Measurements from ENCODE around the gene ENPP6.

The ENPP6 gene

GRCh38 chr4:184136525-184136924, 81.1 kb downstream of the ENPP6 start:
- Histone ChIP-seq H3K4me3 (ENCODE audit: low read length) (no peak overlapping the region), H3K36me3 (replicated peaks; ENCODE audit: low read depth, low read length) (no peaks in the 10 kb centered on the region), H3K79me2 (ENCODE audit: low read length) (no peaks in the 10 kb centered on the region), H3K27me3 (ENCODE audit: low read depth, low read length) (no peaks in the 10 kb centered on the region), H3K4me2 (ENCODE audit: low read length) (no peak overlapping the region), H3K4me1 (ENCODE audit: low read length) (no peaks in the 10 kb centered on the region), H2AFZ (ENCODE audit: low read depth, low read length) (no peak overlapping the region), H3K9ac (ENCODE audit: low read length) (no peak overlapping the region), H4K20me1 (ENCODE audit: insufficient read depth, low read length) (no peaks in the 10 kb centered on the region), H3K9me3 (ENCODE audit: insufficient read depth, low read length) (no peaks in the 10 kb centered on the region), H3K27ac (ENCODE audit: low read length) (no peak overlapping the region)
- TF ChIP-seq CTCF (IDR thresholded peaks at IDR 0.05; ENCODE audit: low read depth, low read length) (no peak), EZH2phosphoT487 (IDR thresholded peaks at IDR 0.05; ENCODE audit: low read depth) (no peak)

DNA sequence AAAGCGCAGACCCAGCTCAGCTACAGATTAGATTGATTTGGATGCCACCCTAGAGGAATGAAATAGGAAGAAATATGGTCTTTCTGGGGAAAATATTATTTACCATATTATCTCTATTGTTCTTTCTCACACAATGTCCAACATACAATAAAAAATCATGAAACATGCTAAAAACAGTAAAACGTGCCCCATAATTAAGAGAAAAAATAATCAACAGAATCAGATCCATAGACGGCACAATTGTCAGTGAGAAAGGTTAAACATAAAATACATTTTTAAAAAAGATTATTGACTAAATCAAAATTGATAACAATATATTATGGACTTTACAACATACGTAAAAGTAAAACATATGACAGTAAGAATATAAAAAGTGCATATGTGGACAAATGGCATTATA, 90.9 kb downstream of the ENPP6 start:
- H3K27ac ChIP-seq (ENCODE audit: low read length) = no peak overlapping the region
- H4K20me1 ChIP-seq (ENCODE audit: insufficient read depth, low read length) = no peaks in the 10 kb centered on the region
- no peak overlapping the region for H3K9ac ChIP-seq (ENCODE audit: low read length)
- H3K4me1 ChIP-seq (ENCODE audit: low read length) = no peaks in the 10 kb centered on the region
- no peak overlapping the region for H3K4me2 ChIP-seq (ENCODE audit: low read length)
- no peak overlapping the region for H2AFZ ChIP-seq (ENCODE audit: low read depth, low read length)
- no peaks in the 10 kb centered on the region for H3K79me2 ChIP-seq (ENCODE audit: low read length)
- H3K4me3 ChIP-seq (ENCODE audit: low read length) = no peak overlapping the region
- H3K27me3 ChIP-seq (ENCODE audit: low read depth, low read length) = no peaks in the 10 kb centered on the region
- TF ChIP-seq CTCF (IDR thresholded peaks at IDR 0.05; ENCODE audit: low read depth, low read length) (no peak), EZH2phosphoT487 (IDR thresholded peaks at IDR 0.05; ENCODE audit: low read depth) (no peak)
- no peaks in the 10 kb centered on the region for H3K36me3 ChIP-seq (replicated peaks; ENCODE audit: low read depth, low read length)
- H3K9me3 ChIP-seq (ENCODE audit: insufficient read depth, low read length) = no peaks in the 10 kb centered on the region

- no peaks in the 10 kb centered on the region for H3K79me2 ChIP-seq (ENCODE audit: low read length)
- H3K4me1 ChIP-seq (ENCODE audit: low read length) = no peaks in the 10 kb centered on the region
- no peaks in the 10 kb centered on the region for H3K9me3 ChIP-seq (ENCODE audit: insufficient read depth, low read length)
- H4K20me1 ChIP-seq (ENCODE audit: insufficient read depth, low read length) = no peaks in the 10 kb centered on the region
- H3K27ac ChIP-seq (ENCODE audit: low read length) = no peak overlapping the region
- no peak overlapping the region for H2AFZ ChIP-seq (ENCODE audit: low read depth, low read length)
- no peak for TF ChIP-seq EZH2phosphoT487 (IDR thresholded peaks at IDR 0.05; ENCODE audit: low read depth)
- TF ChIP-seq CTCF (IDR thresholded peaks at IDR 0.05; ENCODE audit: low read depth, low read length) = no peak
- no peaks in the 10 kb centered on the region for H3K27me3 ChIP-seq (ENCODE audit: low read depth, low read length)
- H3K9ac ChIP-seq (ENCODE audit: low read length) = no peak overlapping the region
- no peak overlapping the region for H3K4me3 ChIP-seq (ENCODE audit: low read length)
- H3K4me2 ChIP-seq (ENCODE audit: low read length) = no peak overlapping the region
- H3K36me3 ChIP-seq (replicated peaks; ENCODE audit: low read depth, low read length) = no peaks in the 10 kb centered on the region
Measured at GRCh38 chr4:184122631-184123408, 94.9 kb downstream of the ENPP6 start.

DNA sequence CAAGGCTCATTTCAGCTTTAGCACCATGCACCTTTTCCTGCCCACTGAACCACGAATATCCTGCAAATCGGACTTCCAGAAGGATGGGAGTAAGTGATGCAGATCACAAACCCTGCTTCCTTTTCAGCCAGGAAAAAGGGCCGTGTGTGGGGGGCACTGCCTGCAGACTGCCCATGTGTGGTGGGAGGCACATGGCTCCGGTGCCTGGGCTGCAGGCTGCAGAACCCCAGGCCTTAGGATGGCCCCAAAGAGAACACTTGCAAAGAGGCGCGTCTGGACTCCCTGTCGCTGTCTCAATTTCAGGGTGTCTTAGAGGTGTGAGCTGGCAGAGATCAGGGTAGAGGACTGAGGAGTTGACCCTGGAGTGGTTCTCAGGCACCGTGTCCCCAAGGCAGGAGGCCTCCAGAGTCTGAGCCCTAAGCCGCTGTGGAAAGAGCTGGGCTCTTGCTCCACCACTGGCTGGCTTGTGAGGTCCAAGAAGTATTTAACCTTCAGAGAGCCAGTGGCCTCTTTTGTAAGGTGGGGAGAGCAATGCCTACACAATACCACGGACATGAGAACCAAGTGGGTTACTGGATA, 97.0 kb downstream of the ENPP6 start:
- Histone ChIP-seq H3K4me2 (ENCODE audit: low read length) (no peak overlapping the region), H4K20me1 (ENCODE audit: insufficient read depth, low read length) (no peaks in the 10 kb centered on the region), H3K4me3 (ENCODE audit: low read length) (no peak overlapping the region), H3K4me1 (ENCODE audit: low read length) (no peaks in the 10 kb centered on the region), H2AFZ (ENCODE audit: low read depth, low read length) (no peak overlapping the region), H3K79me2 (ENCODE audit: low read length) (no peaks in the 10 kb centered on the region), H3K27me3 (ENCODE audit: low read depth, low read length) (no peaks in the 10 kb centered on the region), H3K9ac (ENCODE audit: low read length) (no peak overlapping the region), H3K36me3 (replicated peaks; ENCODE audit: low read depth, low read length) (no peaks in the 10 kb centered on the region), H3K9me3 (ENCODE audit: insufficient read depth, low read length) (no peaks in the 10 kb centered on the region), H3K27ac (ENCODE audit: low read length) (no peak overlapping the region)
- TF ChIP-seq CTCF (IDR thresholded peaks at IDR 0.05; ENCODE audit: low read depth, low read length) (no peak), EZH2phosphoT487 (IDR thresholded peaks at IDR 0.05; ENCODE audit: low read depth) (no peak)
